Brain microvascular endothelial cell (primary cell): ENCODE measurements around the gene EOMES.

Source experiments
- DNase-seq: peaks from one replicate; pipeline ENCODE4 v3.0.0-alpha.2; 2020
- H3K27ac ChIP-seq: fragments of 250-450 bp; sonication (Bioruptor Pico); 2 replicates; pipeline ENCODE4 v1.5.1; 2020; ENCODE audit warnings: mild to moderate bottlenecking, moderate library complexity
- H3K27me3 ChIP-seq: fragments of 250-450 bp; sonication (Bioruptor Pico); replicated peaks from 2 replicates; pipeline ENCODE4 v1.5.1; 2020; ENCODE audit warnings: mild to moderate bottlenecking
- H3K36me3 ChIP-seq: fragments of 250-450 bp; sonication (Bioruptor Pico); replicated peaks from 2 replicates; pipeline ENCODE4 v1.5.1; 2020; ENCODE audit warnings: mild to moderate bottlenecking
- H3K4me3 ChIP-seq: 2 replicates; pipeline ENCODE4 v1.5.1; 2011; ENCODE audit warnings: low read depth, mild to moderate bottlenecking, control low read depth, low read length, moderate library complexity
- in situ Hi-C: cut with HindIII; loops from 2 replicates; pipeline ENCODE4 v1.10.0; 2017; ENCODE audit warnings: low sequenced_read_pairs, low pct_ligation_motif_present
- TF ChIP-seq, protein P1 (sequence below): IDR thresholded peaks from 2 replicates; pipeline ENCODE4 v1.5.1; 2011; ENCODE audit warnings: low read depth, mild to moderate bottlenecking, moderate library complexity, low read length, control low read depth, inconsistent platforms; ENCODE audit errors: missing control alignments

Gene EOMES

GRCh38 chr3:27723815-27724458 lies 1.8 kb upstream of the EOMES start:
- H3K27ac ChIP-seq, result no peak overlapping the region
- TF ChIP-seq, protein P1, sequence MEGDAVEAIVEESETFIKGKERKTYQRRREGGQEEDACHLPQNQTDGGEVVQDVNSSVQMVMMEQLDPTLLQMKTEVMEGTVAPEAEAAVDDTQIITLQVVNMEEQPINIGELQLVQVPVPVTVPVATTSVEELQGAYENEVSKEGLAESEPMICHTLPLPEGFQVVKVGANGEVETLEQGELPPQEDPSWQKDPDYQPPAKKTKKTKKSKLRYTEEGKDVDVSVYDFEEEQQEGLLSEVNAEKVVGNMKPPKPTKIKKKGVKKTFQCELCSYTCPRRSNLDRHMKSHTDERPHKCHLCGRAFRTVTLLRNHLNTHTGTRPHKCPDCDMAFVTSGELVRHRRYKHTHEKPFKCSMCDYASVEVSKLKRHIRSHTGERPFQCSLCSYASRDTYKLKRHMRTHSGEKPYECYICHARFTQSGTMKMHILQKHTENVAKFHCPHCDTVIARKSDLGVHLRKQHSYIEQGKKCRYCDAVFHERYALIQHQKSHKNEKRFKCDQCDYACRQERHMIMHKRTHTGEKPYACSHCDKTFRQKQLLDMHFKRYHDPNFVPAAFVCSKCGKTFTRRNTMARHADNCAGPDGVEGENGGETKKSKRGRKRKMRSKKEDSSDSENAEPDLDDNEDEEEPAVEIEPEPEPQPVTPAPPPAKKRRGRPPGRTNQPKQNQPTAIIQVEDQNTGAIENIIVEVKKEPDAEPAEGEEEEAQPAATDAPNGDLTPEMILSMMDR, result no peak
- peaks cover 96% of the 10 kb centered on the region for H3K27me3 ChIP-seq
- H3K4me3 ChIP-seq, result no peak overlapping the region
- in situ Hi-C loops, result no loop called here
- no peak for DNase-seq
- no peaks in the 10 kb centered on the region for H3K36me3 ChIP-seq

DNA sequence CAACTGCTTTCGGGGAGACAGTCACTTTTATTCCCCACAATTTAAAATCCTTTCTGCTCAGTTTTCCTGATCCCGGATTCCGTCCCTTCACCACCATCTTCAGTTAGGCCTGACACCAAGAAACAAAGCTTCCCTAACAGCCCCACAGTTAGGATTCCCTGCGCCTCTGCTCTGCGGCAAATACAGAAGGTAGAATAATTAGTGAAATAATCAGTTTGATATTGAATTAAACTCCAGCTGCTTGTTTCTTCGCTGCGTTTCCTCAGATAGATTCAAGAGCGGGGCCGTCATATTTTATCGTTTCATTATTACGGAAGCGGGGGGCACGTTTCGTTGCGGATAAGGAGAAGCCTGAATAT lies 1.3 kb upstream of the EOMES start:
- Histone ChIP-seq H3K27me3 (peaks cover 95% of the 10 kb centered on the region), H3K36me3 (no peaks in the 10 kb centered on the region), H3K27ac (no peak overlapping the region), H3K4me3 (no peak overlapping the region)
- no peak for DNase-seq
- in situ Hi-C loops, result no loop called here
- TF ChIP-seq, protein P1, result no peak

GRCh38 chr3:27723001-27723445 lies 900 bp upstream of the EOMES start:
- H3K4me3 ChIP-seq, result no peak overlapping the region
- in situ Hi-C loops, result no loop called here
- H3K27me3 ChIP-seq, result peaks cover 94% of the 10 kb centered on the region

GRCh38 chr3:27720899-27721716 lies 1.0 kb downstream of the EOMES start:
- no peaks in the 10 kb centered on the region for H3K36me3 ChIP-seq
- DNase-seq, result no peak
- no peak overlapping the region for H3K27ac ChIP-seq
- peaks cover 92% of the 10 kb centered on the region for H3K27me3 ChIP-seq
- peak overlapping the region; percentile 40 for H3K4me3 ChIP-seq
- TF ChIP-seq, protein P1, result no peak
- in situ Hi-C loops, result no loop called here

More at GRCh38 chr3:27723001-27723445, 900 bp upstream of the EOMES start:
- Histone ChIP-seq H3K36me3 (no peaks in the 10 kb centered on the region), H3K27ac (no peak overlapping the region)
- DNase-seq, result no peak
- TF ChIP-seq, protein P1, result no peak

DNA sequence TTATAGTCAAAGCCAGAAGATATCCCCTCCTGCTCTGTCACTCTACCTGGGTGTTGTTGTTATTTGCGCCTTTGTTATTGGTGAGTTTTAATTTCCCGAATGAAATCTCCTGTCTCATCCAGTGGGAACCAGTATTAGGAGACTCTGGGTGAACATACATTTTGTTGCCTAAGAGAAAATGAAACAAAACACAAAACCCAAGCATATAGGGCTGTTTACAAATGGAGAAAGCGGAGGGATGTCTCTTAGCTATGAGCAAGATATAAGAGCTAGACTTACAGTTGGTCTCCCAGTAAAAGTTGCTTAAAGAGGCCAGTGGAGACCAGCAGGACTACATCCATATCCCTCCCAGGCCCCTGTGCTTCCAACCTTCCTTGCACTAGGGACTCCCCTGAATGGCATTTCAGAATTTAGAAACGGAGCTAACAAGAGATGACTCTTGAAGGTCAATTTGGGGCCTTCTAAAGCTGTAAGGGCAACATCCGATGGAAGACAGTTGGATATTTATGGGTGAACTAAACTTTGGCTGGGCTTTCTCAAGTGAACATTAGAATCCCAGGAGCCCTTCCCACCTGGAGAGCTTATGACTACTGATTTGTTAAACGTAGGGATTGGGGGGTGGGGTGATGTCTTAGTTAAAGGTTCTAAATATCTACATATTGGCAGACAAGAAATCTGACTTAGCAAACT lies 2.7 kb downstream of the EOMES start:
- in situ Hi-C loops, result no loop called here
- Histone ChIP-seq H3K27ac (no peak overlapping the region), H3K36me3 (no peaks in the 10 kb centered on the region), H3K27me3 (peaks cover 91% of the 10 kb centered on the region), H3K4me3 (no peak overlapping the region)
- DNase-seq, result no peak
- TF ChIP-seq, protein P1, result no peak
